Right lobe of liver (tissue), 4 donors: ENCODE measurements around the gene TEPSIN.

Experiments used
- CTCF ChIP-seq, 4 donors: fragments of 200-600 bp in 3 of 4; fragments of 450-650 bp in 1 of 4; IDR thresholded peaks; one replicate each; pipeline versions ENCODE4 v1.5.1 to v1.8.0; 2016 to 2022; ENCODE audit warnings: antibody characterized with exemption in 4 of 4, mild to moderate bottlenecking in 2 of 4
- POLR2A ChIP-seq: fragments of 450-650 bp; IDR thresholded peaks from one replicate; pipeline ENCODE4 v1.6.1; 2017; ENCODE audit warnings: antibody characterized with exemption, mild to moderate bottlenecking
- donor health status: DM: no; HTN: no; CAD: no.
- donor health status: DM: no; HTN: no; CAD: no.
- donor health status: DM: no; HTN: yes; CAD: no.

GRCh38 chr17:81206166-81206565, 32.7 kb downstream of the TEPSIN start:
- TF ChIP-seq CTCF (IDR thresholded peaks at IDR 0.05) (no peak), POLR2A (no peak)
